ENCODE measurements around the gene KCNH6.

KCNH6 gene

DNA sequence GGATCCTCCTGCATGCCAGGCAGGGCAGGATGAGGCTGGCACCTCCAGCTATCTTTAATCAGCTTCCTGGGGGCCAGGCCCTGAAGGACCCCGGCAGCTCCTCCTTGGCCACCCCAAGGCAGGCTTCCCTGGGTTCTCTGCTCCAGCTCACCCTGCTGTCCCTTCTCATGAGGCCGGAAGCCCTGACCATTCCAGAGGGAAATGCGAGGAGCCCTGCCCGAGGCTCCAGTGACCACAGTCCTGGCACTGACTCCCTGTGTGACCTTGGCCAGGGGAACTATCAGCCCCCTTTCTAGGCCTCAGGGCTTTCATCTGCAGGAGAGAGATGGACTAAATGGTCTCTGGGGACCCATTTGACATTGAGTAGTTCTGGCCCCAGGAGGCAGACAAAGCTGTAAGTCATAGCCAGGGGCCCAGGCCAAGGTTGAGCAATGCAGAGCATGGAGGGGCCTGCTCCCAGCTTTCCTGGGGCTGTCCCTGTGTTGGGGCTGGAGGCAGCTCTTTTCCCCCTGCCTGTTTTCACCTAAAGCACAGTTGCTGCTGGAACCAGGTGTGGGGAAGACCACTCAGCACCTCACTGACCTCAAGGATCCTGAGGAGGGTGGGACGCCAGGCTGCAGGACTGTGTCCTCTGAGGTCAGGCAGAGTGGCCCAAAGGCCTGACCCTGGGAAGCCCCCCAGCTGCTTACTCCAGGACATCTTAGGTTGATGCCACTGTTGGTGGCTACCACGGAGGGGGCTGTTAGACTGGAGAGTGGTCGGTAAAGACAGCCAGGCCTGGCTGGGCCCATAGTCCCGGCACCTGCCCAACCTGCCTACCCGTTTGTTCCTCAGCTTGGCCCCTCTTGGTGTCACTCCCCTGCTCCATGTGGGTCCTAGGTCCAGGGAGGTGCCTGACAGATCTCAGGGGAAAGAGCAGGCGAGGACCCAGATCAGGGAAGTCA lies 8.1 kb downstream of the KCNH6 start:
- no peak for DNase-seq (ENCODE audit: low read depth in 2 of 3, low spot score in 2 of 3)

GRCh38 chr17:63533433-63534077 lies 10.4 kb downstream of the KCNH6 start:
- no peak for DNase-seq (ENCODE audit: low read depth in 2 of 3, low spot score in 2 of 3)

GRCh38 chr17:63534078-63534570 lies 11.0 kb downstream of the KCNH6 start:
- DNase-seq (ENCODE audit: low read depth in 2 of 3, low spot score in 2 of 3) = no peak

- DNase-seq (ENCODE audit: low read depth in 2 of 3, low spot score in 2 of 3) = no peak
Observed at GRCh38 chr17:63534816-63535455, 11.8 kb downstream of the KCNH6 start.

DNA sequence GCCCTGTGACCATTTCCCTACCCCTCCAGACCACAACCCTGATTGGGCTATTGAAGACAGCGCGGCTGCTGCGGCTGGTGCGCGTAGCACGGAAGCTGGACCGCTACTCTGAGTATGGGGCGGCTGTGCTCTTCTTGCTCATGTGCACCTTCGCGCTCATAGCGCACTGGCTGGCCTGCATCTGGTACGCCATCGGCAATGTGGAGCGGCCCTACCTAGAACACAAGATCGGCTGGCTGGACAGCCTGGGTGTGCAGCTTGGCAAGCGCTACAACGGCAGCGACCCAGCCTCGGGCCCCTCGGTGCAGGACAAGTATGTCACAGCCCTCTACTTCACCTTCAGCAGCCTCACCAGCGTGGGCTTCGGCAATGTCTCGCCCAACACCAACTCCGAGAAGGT lies 12.5 kb downstream of the KCNH6 start:
- no peak for DNase-seq (ENCODE audit: low read depth in 2 of 3, low spot score in 2 of 3)

DNA sequence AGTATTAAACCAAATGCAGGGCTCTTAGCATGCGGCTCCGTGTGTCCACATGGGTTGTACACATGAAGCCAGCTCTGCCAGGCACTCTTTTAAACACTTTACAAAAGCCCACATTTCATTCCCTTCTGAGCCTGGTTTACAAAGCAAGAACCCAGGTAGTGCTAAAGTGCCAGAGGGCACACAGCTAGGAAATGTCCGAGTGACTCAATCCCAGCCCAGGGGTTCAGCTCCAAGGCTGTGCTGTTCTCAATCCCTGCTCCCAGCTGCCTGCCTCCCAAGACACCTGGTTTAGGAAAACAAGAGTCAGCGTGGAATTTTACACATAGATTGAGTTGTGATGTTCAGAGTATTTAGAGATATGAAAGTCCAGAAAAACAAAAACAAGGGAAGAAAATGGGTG lies 13.8 kb downstream of the KCNH6 start:
- no peak for DNase-seq (ENCODE audit: low read depth in 2 of 3, low spot score in 2 of 3)

GRCh38 chr17:63537991-63538692 lies 15.0 kb downstream of the KCNH6 start:
- DNase-seq (ENCODE audit: low read depth in 2 of 3, low spot score in 2 of 3) = no peak

DNA sequence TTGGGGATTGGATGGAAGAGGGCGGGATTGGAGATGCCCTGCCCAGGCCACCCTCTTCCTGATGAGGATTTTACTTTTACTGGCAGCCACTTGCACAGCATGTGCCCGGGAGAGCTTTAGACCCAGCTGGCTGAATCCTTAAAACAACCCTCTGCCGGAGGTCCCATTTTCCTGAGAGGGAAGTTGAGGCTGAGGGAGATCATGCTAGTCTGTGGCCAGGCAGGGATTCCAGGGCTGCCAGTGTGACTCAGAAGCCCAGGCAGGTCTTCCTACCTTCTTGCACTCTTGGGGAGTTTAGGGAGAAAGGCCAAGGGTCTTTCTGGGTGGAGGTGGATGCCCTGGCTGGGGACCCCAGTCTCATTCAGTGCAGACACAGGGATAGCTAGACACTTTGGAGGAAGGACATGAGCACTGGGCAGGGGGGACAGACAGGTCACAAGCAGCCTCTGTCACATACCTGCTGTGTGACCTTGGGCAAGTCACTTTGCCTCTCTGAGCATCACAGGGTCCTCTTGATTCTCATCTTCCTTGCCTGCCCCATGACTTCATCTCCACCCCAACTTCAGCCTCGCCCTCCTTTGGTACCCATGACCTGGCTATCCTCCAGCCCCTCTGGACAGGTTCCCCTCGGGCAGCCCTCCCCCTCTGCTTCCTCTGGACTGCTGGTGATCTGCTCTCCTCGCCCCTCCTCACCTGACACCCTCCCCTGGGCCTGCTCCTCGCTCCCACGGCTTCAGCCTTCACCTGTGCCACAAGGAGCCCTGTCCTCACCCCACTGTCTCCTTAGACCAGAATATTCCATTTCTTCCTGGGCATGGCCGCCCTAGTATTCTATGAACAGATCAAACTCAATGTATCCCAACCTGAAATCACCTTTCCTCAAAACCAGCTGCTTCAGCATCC lies 15.8 kb downstream of the KCNH6 start:
- no peak for DNase-seq (ENCODE audit: low read depth in 2 of 3, low spot score in 2 of 3)

- no peak for DNase-seq (ENCODE audit: low read depth in 2 of 3, low spot score in 2 of 3)
Observed at GRCh38 chr17:63540590-63540989, 17.4 kb downstream of the KCNH6 start.

DNA sequence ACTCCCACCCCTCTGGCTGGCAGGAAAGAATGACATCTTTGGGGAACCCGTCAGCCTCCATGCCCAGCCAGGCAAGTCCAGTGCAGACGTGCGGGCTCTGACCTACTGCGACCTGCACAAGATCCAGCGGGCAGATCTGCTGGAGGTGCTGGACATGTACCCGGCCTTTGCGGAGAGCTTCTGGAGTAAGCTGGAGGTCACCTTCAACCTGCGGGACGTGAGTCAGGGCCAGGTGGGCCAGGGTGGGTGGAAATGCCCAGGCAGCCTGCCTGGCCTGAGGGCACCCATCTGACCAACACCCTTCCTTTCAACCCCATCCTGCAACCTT lies 19.0 kb downstream of the KCNH6 start:
- DNase-seq (ENCODE audit: low read depth in 2 of 3, low spot score in 2 of 3) = no peak

DNA sequence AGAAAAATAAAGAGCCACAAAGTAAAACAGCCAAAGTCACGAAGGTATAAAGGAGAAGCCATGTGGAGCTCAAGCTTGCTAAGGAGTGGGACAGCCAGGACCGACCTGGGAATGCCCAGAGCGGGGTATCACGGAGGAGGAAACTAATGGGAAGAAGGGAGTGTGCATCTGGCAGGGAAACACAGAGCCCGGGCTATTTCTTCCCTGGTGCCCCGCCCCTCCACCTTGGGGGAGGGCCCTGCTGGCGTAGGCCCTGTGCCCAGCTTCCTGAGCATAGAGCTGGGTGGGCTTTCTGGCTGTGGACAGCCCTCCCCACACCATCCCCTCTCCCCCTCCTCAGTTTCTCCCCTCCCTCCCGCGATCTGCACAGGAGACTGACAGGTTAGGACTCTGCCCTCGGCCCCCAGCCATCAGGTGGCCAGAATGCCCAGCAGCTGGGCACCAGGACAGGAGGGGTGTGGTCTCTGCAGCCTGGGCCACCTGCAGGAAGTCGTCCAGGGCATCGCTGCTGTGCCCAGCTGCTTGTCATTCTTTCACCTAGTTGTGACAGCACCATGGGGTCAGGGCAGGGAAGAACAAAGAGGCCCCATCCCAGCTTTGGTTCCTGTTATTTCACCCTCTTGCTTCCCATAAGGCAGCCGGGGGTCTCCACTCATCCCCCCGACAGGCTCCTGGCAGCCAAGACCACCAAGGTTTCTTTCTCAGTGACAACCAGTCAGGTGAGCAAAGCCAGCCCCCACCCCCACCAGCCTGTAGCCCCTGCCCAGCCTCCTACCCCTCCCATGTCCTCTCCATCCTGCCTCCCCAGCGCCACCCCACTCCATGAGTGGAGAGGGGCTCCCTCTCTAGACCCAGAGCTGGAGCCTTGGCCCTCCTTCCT lies 20.0 kb downstream of the KCNH6 start:
- DNase-seq (ENCODE audit: low read depth in 2 of 3, low spot score in 2 of 3) = no peak

- DNase-seq (ENCODE audit: low read depth in 2 of 3, low spot score in 2 of 3) = no peak
Observed at GRCh38 chr17:63543822-63544420, 20.8 kb downstream of the KCNH6 start.

- DNase-seq (ENCODE audit: low read depth in 2 of 3, low spot score in 2 of 3) = no peak
Observed at GRCh38 chr17:63544467-63545301, 21.5 kb downstream of the KCNH6 start.

GRCh38 chr17:63546308-63547082 lies 23.3 kb downstream of the KCNH6 start:
- DNase-seq (ENCODE audit: low read depth in 2 of 3, low spot score in 2 of 3) = no peak

- no peak for DNase-seq (ENCODE audit: low read depth in 2 of 3, low spot score in 2 of 3)
Observed at GRCh38 chr17:63547083-63547523, 23.9 kb downstream of the KCNH6 start.

DNA sequence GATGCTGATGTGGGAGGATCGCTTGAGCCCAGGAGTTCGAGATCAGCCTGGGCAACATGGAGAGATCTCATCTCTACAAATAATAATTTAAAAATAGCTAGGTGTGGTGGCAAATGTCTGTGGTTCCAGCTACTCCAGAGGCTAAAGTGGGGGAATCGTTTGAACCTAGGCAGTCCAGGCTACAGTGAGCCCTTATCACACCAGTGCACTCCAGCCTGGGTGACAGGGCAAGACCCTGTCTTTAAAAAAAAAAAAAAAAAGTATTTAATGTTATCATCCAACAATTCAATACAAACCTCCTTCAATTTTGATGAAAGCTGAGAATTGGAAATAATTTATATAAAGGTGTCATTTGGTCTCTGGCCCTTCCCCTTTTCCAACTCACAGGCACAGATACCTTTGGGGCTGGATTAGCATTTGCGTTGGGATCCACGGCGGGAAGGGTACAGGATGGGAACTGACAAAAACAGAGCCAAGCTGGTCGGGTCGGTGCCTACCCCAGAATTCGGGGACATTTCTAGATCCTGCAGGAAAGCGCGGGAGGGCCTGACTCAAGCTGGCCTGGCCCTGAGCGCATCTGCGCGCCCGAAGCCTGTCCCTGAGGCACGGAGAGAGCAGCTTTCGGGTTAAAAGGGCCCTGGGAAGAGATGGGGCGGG lies 26.3 kb downstream of the KCNH6 start:
- peak in 1 of 3 experiments; percentile 10 for DNase-seq (ENCODE audit: low read depth in 2 of 3, low spot score in 2 of 3)

Measured in activated CD8-positive, alpha-beta memory T cell treated with anti-CD3 and anti-CD28 coated beads for 48 hours (primary cell).